Activated CD4-positive, CD25-positive, alpha-beta regulatory T cell (primary cell): ENCODE data around the gene CUL1.

Experiments
- DNase-seq, 4 experiments: peaks; one replicate each; lab custom pipeline; 2025; lab: John Stamatoyannopoulos, UW

The CUL1 gene

DNA sequence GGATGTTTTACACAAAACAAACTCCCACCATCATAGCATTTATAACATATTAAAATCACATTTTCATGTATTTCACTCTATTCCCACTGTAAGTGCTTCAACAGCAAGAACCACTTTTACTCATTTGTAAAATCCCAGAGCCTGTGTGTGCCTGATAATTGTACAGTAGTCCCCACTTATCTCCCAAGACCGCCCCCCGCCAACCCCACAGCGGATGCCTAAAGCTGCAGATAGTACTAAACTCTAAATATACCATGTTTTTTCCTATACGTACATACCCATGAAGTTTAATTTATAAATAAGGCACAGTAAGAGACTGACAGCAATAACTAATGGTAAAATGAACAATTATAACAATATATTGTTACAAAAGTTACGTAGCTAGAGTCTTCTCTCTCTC, 151.9 kb downstream of the CUL1 start:
- no peak for DNase-seq
